GM12878 (cell line): ENCODE data around the gene GALNTL6.

ENCODE experiments used
- MAX ChIP-seq: IDR thresholded peaks from 2 replicates; pipeline ENCODE4 v1.6.1; 2012; ENCODE audit warnings: low read depth, low read length, improper control_type of control experiment
- PAX8 ChIP-seq: fragments of 450-650 bp; IDR thresholded peaks from 2 replicates; pipeline ENCODE4 v1.6.1; 2017; ENCODE audit warnings: mild to moderate bottlenecking, moderate library complexity
- RFX5 ChIP-seq: IDR thresholded peaks from 2 replicates; pipeline ENCODE4 v1.6.1; 2011; ENCODE audit warnings: low read depth, low read length, improper control_type of control experiment
- ZNF592 ChIP-seq: fragments of 450-650 bp; IDR thresholded peaks from 2 replicates; pipeline ENCODE4 v1.6.1; 2017; ENCODE audit warnings: mild to moderate bottlenecking, moderate library complexity
- TF ChIP-seq, protein P1 (sequence below), 3 experiments: IDR thresholded peaks in 2 of 3; conservative IDR thresholded peaks in 1 of 3; 2 replicates each; pipeline ENCODE4 v1.5.1; 2011; ENCODE audit warnings: low read depth in 3 of 3, low read length in 3 of 3, mild to moderate bottlenecking in 3 of 3, control low read depth in 2 of 3, moderate library complexity in 2 of 3, inconsistent platforms in 1 of 3, mixed read lengths in 1 of 3; ENCODE audit not compliant: control insufficient read depth in 2 of 3, insufficient read depth in 1 of 3; ENCODE audit errors: extremely low read depth in 1 of 3
- TF ChIP-seq, protein P2 (sequence below): IDR thresholded peaks from 2 replicates; pipeline ENCODE4 v1.6.1; 2011; ENCODE audit warnings: low read depth, mild to moderate bottlenecking, low read length, moderate library complexity, borderline replicate concordance; ENCODE audit errors: extremely low read depth

- no peak for TF ChIP-seq PAX8
- TF ChIP-seq, protein P1, sequence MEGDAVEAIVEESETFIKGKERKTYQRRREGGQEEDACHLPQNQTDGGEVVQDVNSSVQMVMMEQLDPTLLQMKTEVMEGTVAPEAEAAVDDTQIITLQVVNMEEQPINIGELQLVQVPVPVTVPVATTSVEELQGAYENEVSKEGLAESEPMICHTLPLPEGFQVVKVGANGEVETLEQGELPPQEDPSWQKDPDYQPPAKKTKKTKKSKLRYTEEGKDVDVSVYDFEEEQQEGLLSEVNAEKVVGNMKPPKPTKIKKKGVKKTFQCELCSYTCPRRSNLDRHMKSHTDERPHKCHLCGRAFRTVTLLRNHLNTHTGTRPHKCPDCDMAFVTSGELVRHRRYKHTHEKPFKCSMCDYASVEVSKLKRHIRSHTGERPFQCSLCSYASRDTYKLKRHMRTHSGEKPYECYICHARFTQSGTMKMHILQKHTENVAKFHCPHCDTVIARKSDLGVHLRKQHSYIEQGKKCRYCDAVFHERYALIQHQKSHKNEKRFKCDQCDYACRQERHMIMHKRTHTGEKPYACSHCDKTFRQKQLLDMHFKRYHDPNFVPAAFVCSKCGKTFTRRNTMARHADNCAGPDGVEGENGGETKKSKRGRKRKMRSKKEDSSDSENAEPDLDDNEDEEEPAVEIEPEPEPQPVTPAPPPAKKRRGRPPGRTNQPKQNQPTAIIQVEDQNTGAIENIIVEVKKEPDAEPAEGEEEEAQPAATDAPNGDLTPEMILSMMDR (IDR thresholded peaks at IDR 0.05 in 2 of 3, conservative IDR thresholded peaks at IDR 0.05 in 1 of 3; ENCODE audit: control insufficient read depth in 2 of 3, extremely low read depth in 1 of 3, insufficient read depth in 1 of 3, low read depth in 3 of 3, low read length in 3 of 3): no peak
- TF ChIP-seq, protein P2, sequence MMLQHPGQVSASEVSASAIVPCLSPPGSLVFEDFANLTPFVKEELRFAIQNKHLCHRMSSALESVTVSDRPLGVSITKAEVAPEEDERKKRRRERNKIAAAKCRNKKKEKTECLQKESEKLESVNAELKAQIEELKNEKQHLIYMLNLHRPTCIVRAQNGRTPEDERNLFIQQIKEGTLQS: no peak
- TF ChIP-seq RFX5: no peak
- TF ChIP-seq MAX: no peak
- TF ChIP-seq ZNF592: no peak
Observed at GRCh38 chr4:171813526-171814250, 484 bp downstream of the GALNTL6 start.
